ENCODE measurements around the gene STUM. TPM values are rescaled to one million over a fixed set of nuclear protein-coding genes. Genes with fewer than 3 reads are reported as not detected.
A peak's percentile ranks its signal among the peaks of the same experiment; 100 is the strongest.

Gene STUM
- total RNA-seq, 1 experiment from 2014 or later, result 0.03 TPM

GRCh38 chr1:226653311-226653921 is 104.9 kb downstream of the STUM start:
- DNase-seq (ENCODE audit: low read depth in 1 of 2, low spot score in 2 of 2), result no peak
- Histone ChIP-seq H3K27ac (peak overlapping the region; percentile 88), H3K4me1 (replicated peaks) (peaks cover 49% of the 10 kb centered on the region), H3K27me3 (replicated peaks) (no peaks in the 10 kb centered on the region), H3K9me3 (replicated peaks) (no peaks in the 10 kb centered on the region), H3K4me3 (no peak overlapping the region), H3K36me3 (no peaks in the 10 kb centered on the region)

GRCh38 chr1:226654046-226654667 is 105.6 kb downstream of the STUM start:
- H3K27me3 ChIP-seq (replicated peaks), result no peaks in the 10 kb centered on the region
- no peak overlapping the region for H3K4me3 ChIP-seq
- H3K36me3 ChIP-seq, result no peaks in the 10 kb centered on the region
- peak overlapping the region; percentile 88 for H3K27ac ChIP-seq
- no peaks in the 10 kb centered on the region for H3K9me3 ChIP-seq (replicated peaks)
- peak; percentile 84 to 92 for DNase-seq (ENCODE audit: low read depth in 1 of 2, low spot score in 2 of 2)
- H3K4me1 ChIP-seq (replicated peaks), result peaks cover 49% of the 10 kb centered on the region

GRCh38 chr1:226654668-226655055 is 106.1 kb downstream of the STUM start:
- Histone ChIP-seq H3K27ac (peak overlapping the region; percentile 88), H3K36me3 (no peaks in the 10 kb centered on the region)

GRCh38 chr1:226655251-226656163 is 106.9 kb downstream of the STUM start:
- peaks cover 37% of the 10 kb centered on the region for H3K4me1 ChIP-seq (replicated peaks)
- no peaks in the 10 kb centered on the region for H3K36me3 ChIP-seq
- no peak overlapping the region for H3K4me3 ChIP-seq
- H3K9me3 ChIP-seq (replicated peaks), result no peaks in the 10 kb centered on the region
- DNase-seq (ENCODE audit: low read depth in 1 of 2, low spot score in 2 of 2), result no peak
- H3K27ac ChIP-seq, result peak overlapping the region; percentile 88; the same call in 1 of the 2 replicates
- H3K27me3 ChIP-seq (replicated peaks), result no peaks in the 10 kb centered on the region

More at GRCh38 chr1:226654668-226655055, 106.1 kb downstream of the STUM start:
- Histone ChIP-seq H3K9me3 (replicated peaks) (no peaks in the 10 kb centered on the region), H3K4me3 (no peak overlapping the region), H3K27me3 (replicated peaks) (no peaks in the 10 kb centered on the region), H3K4me1 (replicated peaks) (peaks cover 45% of the 10 kb centered on the region)
- DNase-seq (ENCODE audit: low read depth in 1 of 2, low spot score in 2 of 2), result no peak

- H3K36me3 ChIP-seq, result no peaks in the 10 kb centered on the region
- H3K27ac ChIP-seq, result no peak overlapping the region
- no peaks in the 10 kb centered on the region for H3K27me3 ChIP-seq (replicated peaks)
Observed at GRCh38 chr1:226656201-226656600, 107.6 kb downstream of the STUM start.

GRCh38 chr1:226656601-226657277 is 108.2 kb downstream of the STUM start:
- H3K27me3 ChIP-seq (replicated peaks), result no peaks in the 10 kb centered on the region
- H3K4me3 ChIP-seq, result no peak overlapping the region
- H3K36me3 ChIP-seq, result no peaks in the 10 kb centered on the region
- H3K9me3 ChIP-seq (replicated peaks), result no peaks in the 10 kb centered on the region
- no peak overlapping the region for H3K27ac ChIP-seq
- DNase-seq (ENCODE audit: low read depth in 1 of 2, low spot score in 2 of 2), result no peak
- H3K4me1 ChIP-seq (replicated peaks), result peaks cover 40% of the 10 kb centered on the region

More at GRCh38 chr1:226656201-226656600, 107.6 kb downstream of the STUM start:
- no peak for DNase-seq (ENCODE audit: low read depth in 1 of 2, low spot score in 2 of 2)
- no peaks in the 10 kb centered on the region for H3K9me3 ChIP-seq (replicated peaks)
- H3K4me1 ChIP-seq (replicated peaks), result peaks cover 35% of the 10 kb centered on the region
- H3K4me3 ChIP-seq, result no peak overlapping the region

GRCh38 chr1:226657895-226658545 is 109.5 kb downstream of the STUM start:
- DNase-seq (ENCODE audit: low read depth in 1 of 2, low spot score in 2 of 2), result no peak
- Histone ChIP-seq H3K36me3 (no peaks in the 10 kb centered on the region), H3K27me3 (replicated peaks) (no peaks in the 10 kb centered on the region), H3K4me3 (no peak overlapping the region), H3K27ac (no peak overlapping the region), H3K9me3 (replicated peaks) (no peaks in the 10 kb centered on the region), H3K4me1 (replicated peaks) (peaks cover 49% of the 10 kb centered on the region)

GRCh38 chr1:226658546-226659125 is 110.1 kb downstream of the STUM start:
- peaks cover 49% of the 10 kb centered on the region for H3K4me1 ChIP-seq (replicated peaks)

More at GRCh38 chr1:226658546-226659125, 110.1 kb downstream of the STUM start:
- no peaks in the 10 kb centered on the region for H3K36me3 ChIP-seq
- no peak overlapping the region for H3K4me3 ChIP-seq
- no peaks in the 10 kb centered on the region for H3K9me3 ChIP-seq (replicated peaks)
- H3K27me3 ChIP-seq (replicated peaks), result no peaks in the 10 kb centered on the region
- DNase-seq (ENCODE audit: low read depth in 1 of 2, low spot score in 2 of 2), result no peak
- no peak overlapping the region for H3K27ac ChIP-seq

Other genes with a start within 250 kb of the STUM start
- gene LIN9, start 239.6 kb upstream of the STUM start, total RNA-seq (2014; rRNA removed; shearing (Covaris generic)), result 12.1 and 17.7 TPM in 2 replicates
- 154 and 160 TPM in 2 replicates for gene PARP1, start 140.7 kb upstream of the STUM start, total RNA-seq (2014; rRNA removed; shearing (Covaris generic))
- 4.0 and 6.4 TPM in 2 replicates for gene ITPKB, start 190.5 kb downstream of the STUM start, total RNA-seq (2014; rRNA removed; shearing (Covaris generic))

Measured in SJSA1 (cell line).